ENCODE measurements around the gene DOCK7. TPM values are rescaled to one million over a fixed set of nuclear protein-coding genes. Genes with fewer than 3 reads are reported as not detected.

The DOCK7 gene
- total and polyA plus RNA-seq, 2 of the 8 experiments (the other 6 are each of a cell fraction or from before 2014, with no cell fraction given): 10.2 to 33.7 TPM

GRCh38 chr1:62672029-62672428 lies 16.2 kb downstream of the DOCK7 start:
- Histone ChIP-seq H4K5ac (ENCODE audit: insufficient read length, low read depth, low read length) (no peak overlapping the region), H2BK15ac (ENCODE audit: low read length) (no peak overlapping the region), H3K23ac (ENCODE audit: insufficient read length) (no peak overlapping the region), H3K27me3 (replicated peaks in 1 of 4; ENCODE audit: control insufficient read depth in 3 of 4, extremely low read depth in 1 of 4, insufficient read depth in 3 of 4, low read length in 3 of 4) (no peaks in the 10 kb centered on the region), H4K20me1 (replicated peaks in 1 of 2; ENCODE audit: control insufficient read depth in 1 of 2, insufficient read depth in 2 of 2, low read length in 2 of 2) (no peaks in the 10 kb centered on the region), H2BK5ac (ENCODE audit: low read depth, low read length) (no peak overlapping the region), H3K56ac (replicated peaks; ENCODE audit: insufficient read length, low read depth, low read length) (no peak overlapping the region), H3K4ac (replicated peaks; ENCODE audit: insufficient read length, low read depth, low read length) (no peak overlapping the region), H3K4me2 (ENCODE audit: insufficient read depth in 1 of 2, low read depth in 2 of 2, low read length in 2 of 2) (no peak overlapping the region), H3K23me2 (ENCODE audit: low read depth, low read length) (no peaks in the 10 kb centered on the region; the same call in 1 of the 2 replicates), H2AK5ac (ENCODE audit: low read depth, low read length) (no peak overlapping the region), H3K4me1 (replicated peaks in 1 of 4; ENCODE audit: control insufficient read depth in 3 of 4, insufficient read depth in 4 of 4, low read length in 3 of 4) (peaks cover 0 to 3% (median under 1%) of the 10 kb centered on the region in 4 experiments; a peak in 1 of 7 replicates), H3K14ac (ENCODE audit: insufficient read length) (no peak overlapping the region), H3K79me1 (ENCODE audit: low read depth, low read length) (no peaks in the 10 kb centered on the region; the same call in none of the 2 replicates), H3K9me3 (ENCODE audit: insufficient read depth in 2 of 2, low read depth in 1 of 2, low read length in 1 of 2) (no peaks in the 10 kb centered on the region; a peak in 1 of 4 replicates), H4K91ac (replicated peaks; ENCODE audit: insufficient read length, low read length) (no peak overlapping the region), H3K4me3 (ENCODE audit: extremely low read depth in 1 of 4, insufficient read depth in 2 of 4, low read depth in 3 of 4, low read length in 4 of 4) (no peak overlapping the region), H2AFZ (ENCODE audit: low read length) (no peak overlapping the region), H2BK120ac (replicated peaks; ENCODE audit: low read depth, low read length) (no peak overlapping the region), H3K36me3 (ENCODE audit: control insufficient read depth in 2 of 4, insufficient read depth in 4 of 4, low read length in 3 of 4) (no peaks in the 10 kb centered on the region), H3K79me2 (ENCODE audit: control insufficient read depth in 1 of 2, insufficient read depth in 2 of 2, low read length in 2 of 2) (peaks cover 0 to 65% of the 10 kb centered on the region in 2 experiments; a peak in 2 of 4 replicates), H2BK12ac (ENCODE audit: low read depth, low read length) (no peak overlapping the region), H4K8ac (ENCODE audit: extremely low read depth, insufficient read depth, low read length) (no peak overlapping the region), H3K18ac (ENCODE audit: extremely low read depth, low read length) (no peak overlapping the region), H2BK20ac (ENCODE audit: low read length) (no peak overlapping the region), H3K27ac (ENCODE audit: low read depth, low read length) (no peak overlapping the region), H3K9ac (replicated peaks in 1 of 4; ENCODE audit: extremely low read depth in 1 of 4, low read depth in 3 of 4, low read length in 3 of 4) (no peak overlapping the region)
- DNase-seq (ENCODE audit: low read depth in 1 of 2, low spot score in 2 of 2) (no peak), FAIRE-seq (no peak)
- POLR2A ChIA-PET (ENCODE audit: partially characterized antibody): no interaction called here
- whole genome bisulfite sequencing, 2 experiments (ENCODE audit: extremely low coverage in 1 of 2, insufficient coverage in 1 of 2, insufficient read length in 1 of 2, insufficient replicate concordance in 2 of 2, low coverage in 1 of 2, low lambda C conversion rate in 2 of 2, missing lambda C conversion rate in 1 of 2): 91% methylated on average over 1 of the region's 1 CpG; no CpG with 5 or more reads in 1 of the 2 experiments
- CTCF ChIA-PET (ENCODE audit: partially characterized antibody): interaction anchor here (0.9 kb wide), 1 partner anchor 10 kb away, joined by 3 read pairs; no protein-coding TSS in a partner anchor
- TF ChIP-seq MAFK (IDR thresholded peaks at IDR 0.05; ENCODE audit: low read depth, low read length) (no peak), ZNF274 (IDR thresholded peaks at IDR 0.05; ENCODE audit: borderline replicate concordance, extremely low read depth, low read length) (no peak), CEBPB (IDR thresholded peaks at IDR 0.05; ENCODE audit: low read depth, low read length) (no peak), E2F6 (IDR thresholded peaks at IDR 0.05) (no peak), BCL11A (IDR thresholded peaks at IDR 0.05; ENCODE audit: low read depth in 2 of 2, low read length in 2 of 2) (no peak), RFX5 (IDR thresholded peaks at IDR 0.05; ENCODE audit: borderline replicate concordance, low read depth, low read length) (no peak), RXRA (IDR thresholded peaks at IDR 0.05; ENCODE audit: insufficient read depth, low read depth, low read length) (no peak), TEAD4 (IDR thresholded peaks at IDR 0.05; ENCODE audit: low read depth, low read length) (no peak), FOSL1 (IDR thresholded peaks at IDR 0.05; ENCODE audit: insufficient read depth, low read depth, low read length) (no peak), YY1 (IDR thresholded peaks at IDR 0.05; ENCODE audit: low read depth, low read length) (no peak)
- TF ChIP-seq, protein P1, sequence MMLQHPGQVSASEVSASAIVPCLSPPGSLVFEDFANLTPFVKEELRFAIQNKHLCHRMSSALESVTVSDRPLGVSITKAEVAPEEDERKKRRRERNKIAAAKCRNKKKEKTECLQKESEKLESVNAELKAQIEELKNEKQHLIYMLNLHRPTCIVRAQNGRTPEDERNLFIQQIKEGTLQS (IDR thresholded peaks at IDR 0.05; ENCODE audit: insufficient read depth, low read depth, low read length): no peak

Measured in H1 (cell line).